Coronary artery (tissue), 2 donors: ENCODE data around the gene TRIM38.
"Not testable (repeated sequence)": the region's sequence is repeated elsewhere in the genome, so short reads cannot be mapped to it uniquely, and the experiment has no call there.

Experiments
- DNase-seq: peaks from one replicate; pipeline ENCODE4 v3.0.0-alpha.2; 2017; ENCODE audit warnings: low spot score
- H3K27ac ChIP-seq, 2 donors: fragments of 200-600 bp; sonication (generic); one replicate each; pipeline ENCODE4 v1.5.1; 2016 to 2019
- H3K4me3 ChIP-seq: fragments of 200-600 bp; sonication (generic); 2 replicates; pipeline ENCODE4 v1.5.1; 2016; ENCODE audit warnings: mild to moderate bottlenecking, moderate library complexity
- CTCF ChIP-seq: fragments of 200-600 bp; sonication (generic); IDR thresholded peaks from one replicate; pipeline ENCODE4 v1.5.1; 2019; ENCODE audit warnings: antibody characterized with exemption

The TRIM38 gene

GRCh38 chr6:26009817-26010216 is 47.2 kb downstream of the TRIM38 start:
- no peak overlapping the region for H3K4me3 ChIP-seq
- H3K27ac ChIP-seq = no peak overlapping the region
- no peak for DNase-seq
- no peak for TF ChIP-seq CTCF

- no peak overlapping the region for H3K4me3 ChIP-seq
- H3K27ac ChIP-seq = no peak overlapping the region
- no peak for TF ChIP-seq CTCF
- no peak for DNase-seq
Observed at GRCh38 chr6:26012061-26012460, 49.5 kb downstream of the TRIM38 start.

GRCh38 chr6:26014386-26014785 is 51.8 kb downstream of the TRIM38 start:
- not testable (repeated sequence) for H3K27ac ChIP-seq, H3K4me3 ChIP-seq, DNase-seq

GRCh38 chr6:26016245-26016962 is 53.8 kb downstream of the TRIM38 start:
- peak overlapping the region; percentile 73 to 83 for H3K27ac ChIP-seq
- DNase-seq = no peak
- no peak for TF ChIP-seq CTCF
- peak overlapping the region; percentile 66 for H3K4me3 ChIP-seq

- Histone ChIP-seq H3K4me3 (peak overlapping the region; percentile 66), H3K27ac (peak overlapping the region; percentile 73 to 83)
- no peak for DNase-seq
- TF ChIP-seq CTCF = no peak
Observed at GRCh38 chr6:26016963-26017631, 54.5 kb downstream of the TRIM38 start.

GRCh38 chr6:26017632-26017966 is 55.0 kb downstream of the TRIM38 start:
- TF ChIP-seq CTCF = no peak
- DNase-seq = peak; percentile 92
- peak overlapping the region; percentile 73 to 83 for H3K27ac ChIP-seq
- peak overlapping the region; percentile 66 for H3K4me3 ChIP-seq

GRCh38 chr6:26019261-26019830 is 56.7 kb downstream of the TRIM38 start:
- no peak overlapping the region for H3K4me3 ChIP-seq
- no peak for TF ChIP-seq CTCF
- no peak for DNase-seq
- no peak overlapping the region for H3K27ac ChIP-seq
